Measurements from ENCODE around the gene TTC31.
"Not testable (repeated sequence)": the region's sequence is repeated elsewhere in the genome, so short reads cannot be mapped to it uniquely, and the experiment has no call there.

Gene TTC31

GRCh38 chr2:74483675-74484164 lies 839 bp downstream of the TTC31 start:
- Histone ChIP-seq H3K79me1 (ENCODE audit: low read depth, low read length) (peaks cover 12% of the 10 kb centered on the region), H3K9ac (ENCODE audit: low read depth, low read length, poor library complexity) (peak overlapping the region; percentile 72), H2BK5ac (ENCODE audit: low read length) (peak overlapping the region; percentile 88), H2AFZ (ENCODE audit: low read length) (peak overlapping the region; percentile 93), H3K4me1 (ENCODE audit: control insufficient read depth in 2 of 2, insufficient read depth in 1 of 2, low read depth in 1 of 2, low read length in 2 of 2) (peaks cover 9 to 14% of the 10 kb centered on the region in 2 donors), H3K4me3 (ENCODE audit: low read length in 2 of 2) (peak overlapping the region; percentile 81 to 85), H3K27ac (replicated peaks; ENCODE audit: low read length) (peak overlapping the region; percentile 50), H3K36me3 (replicated peaks in 1 of 2; ENCODE audit: control insufficient read depth in 2 of 2, insufficient read depth in 2 of 2, low read length in 2 of 2) (peaks cover 7 to 35% of the 10 kb centered on the region in 2 donors), H3K4me2 (ENCODE audit: insufficient read depth, low read length, poor library complexity, severe bottlenecking) (peak overlapping the region; percentile 72)
- not testable (repeated sequence) for H3K9me3 ChIP-seq (replicated peaks in 1 of 2; ENCODE audit: control insufficient read depth in 2 of 2, insufficient read depth in 1 of 2, low read depth in 1 of 2, low read length in 2 of 2); H3K23ac ChIP-seq (ENCODE audit: low read depth, low read length, poor library complexity); H4K8ac ChIP-seq (ENCODE audit: low read depth, low read length); H3K27me3 ChIP-seq (ENCODE audit: control insufficient read depth in 3 of 3, insufficient read depth in 3 of 3, low read depth in 1 of 3, low read length in 3 of 3); H3K4ac ChIP-seq (ENCODE audit: low read length); H2BK12ac ChIP-seq (ENCODE audit: low read length); H2BK15ac ChIP-seq (ENCODE audit: low read length); H4K91ac ChIP-seq (ENCODE audit: low read depth, low read length, poor library complexity); H3K14ac ChIP-seq (ENCODE audit: low read length); DNase-seq (ENCODE audit: low spot score); H2AK5ac ChIP-seq (ENCODE audit: low read depth, low read length); H3K18ac ChIP-seq (ENCODE audit: low read length); H2BK120ac ChIP-seq (ENCODE audit: low read depth, low read length)
- WGBS, 2 donors (ENCODE audit: extremely low coverage in 2 of 2, insufficient read length in 2 of 2, insufficient replicate concordance in 1 of 2), result no CpG with 5 or more reads among the region's 19 CpGs

- Histone ChIP-seq H2BK15ac (ENCODE audit: low read length) (no peak overlapping the region), H3K9ac (ENCODE audit: low read depth, low read length, poor library complexity) (no peak overlapping the region), H3K36me3 (replicated peaks in 1 of 2; ENCODE audit: control insufficient read depth in 2 of 2, insufficient read depth in 2 of 2, low read length in 2 of 2) (peaks cover 11 to 26% of the 10 kb centered on the region in 2 donors), H3K18ac (ENCODE audit: low read length) (no peak overlapping the region), H3K27ac (replicated peaks; ENCODE audit: low read length) (no peak overlapping the region), H2BK5ac (ENCODE audit: low read length) (no peak overlapping the region), H3K4me1 (ENCODE audit: control insufficient read depth in 2 of 2, insufficient read depth in 1 of 2, low read depth in 1 of 2, low read length in 2 of 2) (peaks cover 7 to 10% of the 10 kb centered on the region in 2 donors), H4K91ac (ENCODE audit: low read depth, low read length, poor library complexity) (no peak overlapping the region), H2AFZ (ENCODE audit: low read length) (no peak overlapping the region), H2BK12ac (ENCODE audit: low read length) (no peak overlapping the region), H3K4me3 (ENCODE audit: low read length in 2 of 2) (no peak overlapping the region), H3K4me2 (ENCODE audit: insufficient read depth, low read length, poor library complexity, severe bottlenecking) (no peak overlapping the region), H2AK5ac (ENCODE audit: low read depth, low read length) (no peak overlapping the region), H3K4ac (ENCODE audit: low read length) (no peak overlapping the region), H4K8ac (ENCODE audit: low read depth, low read length) (no peak overlapping the region), H3K14ac (ENCODE audit: low read length) (no peak overlapping the region), H2BK120ac (ENCODE audit: low read depth, low read length) (no peak overlapping the region), H3K27me3 (ENCODE audit: control insufficient read depth in 3 of 3, insufficient read depth in 3 of 3, low read depth in 1 of 3, low read length in 3 of 3) (no peaks in the 10 kb centered on the region), H3K23ac (ENCODE audit: low read depth, low read length, poor library complexity) (no peak overlapping the region), H3K79me1 (ENCODE audit: low read depth, low read length) (peaks cover 12% of the 10 kb centered on the region), H3K9me3 (replicated peaks in 1 of 2; ENCODE audit: control insufficient read depth in 2 of 2, insufficient read depth in 1 of 2, low read depth in 1 of 2, low read length in 2 of 2) (no peaks in the 10 kb centered on the region)
- WGBS, 2 donors (ENCODE audit: extremely low coverage in 2 of 2, insufficient read length in 2 of 2, insufficient replicate concordance in 1 of 2), result no CpG with 5 or more reads among the region's 2 CpGs
- no peak for DNase-seq (ENCODE audit: low spot score)
These were observed 3.3 kb downstream of the TTC31 start for GRCh38 chr2:74486141-74486540.

- no peak overlapping the region for H2BK5ac ChIP-seq (ENCODE audit: low read length)
- H2BK15ac ChIP-seq (ENCODE audit: low read length), result no peak overlapping the region
- no peak overlapping the region for H3K27ac ChIP-seq (replicated peaks; ENCODE audit: low read length)
- H3K4me2 ChIP-seq (ENCODE audit: insufficient read depth, low read length, poor library complexity, severe bottlenecking), result no peak overlapping the region
- peaks cover 30 to 50% of the 10 kb centered on the region in 2 donors for H3K36me3 ChIP-seq (replicated peaks in 1 of 2; ENCODE audit: control insufficient read depth in 2 of 2, insufficient read depth in 2 of 2, low read length in 2 of 2)
- no CpG with 5 or more reads among the region's 9 CpGs for WGBS, 2 donors (ENCODE audit: extremely low coverage in 2 of 2, insufficient read length in 2 of 2, insufficient replicate concordance in 1 of 2)
- H3K14ac ChIP-seq (ENCODE audit: low read length), result no peak overlapping the region
- no peak overlapping the region for H4K8ac ChIP-seq (ENCODE audit: low read depth, low read length)
- H3K4me1 ChIP-seq (ENCODE audit: control insufficient read depth in 2 of 2, insufficient read depth in 1 of 2, low read depth in 1 of 2, low read length in 2 of 2), result no peaks in the 10 kb centered on the region
- no peaks in the 10 kb centered on the region for H3K79me1 ChIP-seq (ENCODE audit: low read depth, low read length)
- H2AK5ac ChIP-seq (ENCODE audit: low read depth, low read length), result no peak overlapping the region
- H3K9me3 ChIP-seq (replicated peaks in 1 of 2; ENCODE audit: control insufficient read depth in 2 of 2, insufficient read depth in 1 of 2, low read depth in 1 of 2, low read length in 2 of 2), result no peaks in the 10 kb centered on the region
- no peak overlapping the region for H2AFZ ChIP-seq (ENCODE audit: low read length)
- no peak overlapping the region for H3K9ac ChIP-seq (ENCODE audit: low read depth, low read length, poor library complexity)
- H2BK12ac ChIP-seq (ENCODE audit: low read length), result no peak overlapping the region
- H3K18ac ChIP-seq (ENCODE audit: low read length), result no peak overlapping the region
- no peak overlapping the region for H3K23ac ChIP-seq (ENCODE audit: low read depth, low read length, poor library complexity)
- no peak overlapping the region for H3K4ac ChIP-seq (ENCODE audit: low read length)
- no peak overlapping the region for H3K4me3 ChIP-seq (ENCODE audit: low read length in 2 of 2)
- H2BK120ac ChIP-seq (ENCODE audit: low read depth, low read length), result no peak overlapping the region
- no peak overlapping the region for H4K91ac ChIP-seq (ENCODE audit: low read depth, low read length, poor library complexity)
- no peak for DNase-seq (ENCODE audit: low spot score)
- H3K27me3 ChIP-seq (ENCODE audit: control insufficient read depth in 3 of 3, insufficient read depth in 3 of 3, low read depth in 1 of 3, low read length in 3 of 3), result no peaks in the 10 kb centered on the region
These were observed 6.0 kb downstream of the TTC31 start for GRCh38 chr2:74488643-74489481.

- H3K23ac ChIP-seq (ENCODE audit: low read depth, low read length, poor library complexity), result no peak overlapping the region
- no peak overlapping the region for H3K27ac ChIP-seq (replicated peaks; ENCODE audit: low read length)
- H4K91ac ChIP-seq (ENCODE audit: low read depth, low read length, poor library complexity), result no peak overlapping the region
- no peaks in the 10 kb centered on the region for H3K79me1 ChIP-seq (ENCODE audit: low read depth, low read length)
- no peak overlapping the region for H4K8ac ChIP-seq (ENCODE audit: low read depth, low read length)
- H3K4me3 ChIP-seq (ENCODE audit: low read length in 2 of 2), result no peak overlapping the region
- no peaks in the 10 kb centered on the region for H3K4me1 ChIP-seq (ENCODE audit: control insufficient read depth in 2 of 2, insufficient read depth in 1 of 2, low read depth in 1 of 2, low read length in 2 of 2)
- no peak overlapping the region for H3K14ac ChIP-seq (ENCODE audit: low read length)
- H3K27me3 ChIP-seq (ENCODE audit: control insufficient read depth in 3 of 3, insufficient read depth in 3 of 3, low read depth in 1 of 3, low read length in 3 of 3), result no peaks in the 10 kb centered on the region
- WGBS, 2 donors (ENCODE audit: extremely low coverage in 2 of 2, insufficient read length in 2 of 2, insufficient replicate concordance in 1 of 2), result no CpG with 5 or more reads among the region's 9 CpGs
- H2BK12ac ChIP-seq (ENCODE audit: low read length), result no peak overlapping the region
- no peak overlapping the region for H3K18ac ChIP-seq (ENCODE audit: low read length)
- H3K4ac ChIP-seq (ENCODE audit: low read length), result no peak overlapping the region
- H2BK5ac ChIP-seq (ENCODE audit: low read length), result no peak overlapping the region
- peaks cover 32 to 57% of the 10 kb centered on the region in 2 donors for H3K36me3 ChIP-seq (replicated peaks in 1 of 2; ENCODE audit: control insufficient read depth in 2 of 2, insufficient read depth in 2 of 2, low read length in 2 of 2)
- H2BK15ac ChIP-seq (ENCODE audit: low read length), result no peak overlapping the region
- no peak overlapping the region for H2AK5ac ChIP-seq (ENCODE audit: low read depth, low read length)
- H2BK120ac ChIP-seq (ENCODE audit: low read depth, low read length), result no peak overlapping the region
- no peaks in the 10 kb centered on the region for H3K9me3 ChIP-seq (replicated peaks in 1 of 2; ENCODE audit: control insufficient read depth in 2 of 2, insufficient read depth in 1 of 2, low read depth in 1 of 2, low read length in 2 of 2)
- no peak overlapping the region for H2AFZ ChIP-seq (ENCODE audit: low read length)
- no peak for DNase-seq (ENCODE audit: low spot score)
- H3K4me2 ChIP-seq (ENCODE audit: insufficient read depth, low read length, poor library complexity, severe bottlenecking), result no peak overlapping the region
- no peak overlapping the region for H3K9ac ChIP-seq (ENCODE audit: low read depth, low read length, poor library complexity)
These were observed 7.0 kb downstream of the TTC31 start for GRCh38 chr2:74489906-74490305.
